Measurements from ENCODE around the gene PRUNE1.

DNA sequence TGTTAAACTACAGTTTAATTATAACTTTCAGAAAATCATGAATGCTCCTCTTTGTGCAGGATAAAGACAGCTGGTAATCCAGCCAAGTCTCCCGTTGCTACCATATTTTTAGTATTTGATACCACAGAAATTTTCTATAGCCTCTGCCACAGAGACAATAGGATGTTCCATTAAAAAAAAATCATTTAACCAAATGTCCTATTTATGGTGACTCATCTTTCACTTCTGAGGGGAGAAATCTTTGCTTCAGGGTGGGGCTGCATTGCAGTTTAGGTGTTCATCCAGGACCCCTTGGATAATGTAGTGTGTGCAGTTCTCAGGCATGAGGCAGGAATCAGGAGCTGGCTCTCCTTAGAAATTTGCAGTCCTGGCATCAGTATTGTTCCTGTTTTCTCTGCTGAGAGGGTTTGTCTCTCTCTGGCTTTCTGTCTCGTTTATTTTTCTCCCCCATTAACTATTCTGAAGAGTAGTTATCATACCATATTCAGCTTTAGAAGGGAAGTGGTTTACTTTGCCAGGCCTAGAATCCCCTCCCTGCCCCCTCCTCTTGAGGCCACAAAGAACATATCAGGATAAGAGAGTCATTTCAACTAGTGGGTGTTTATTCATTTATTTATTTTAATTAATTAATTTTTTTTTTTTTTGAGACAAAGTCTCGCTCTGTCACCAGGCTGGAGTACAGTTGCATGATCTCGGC lies 3.1 kb downstream of the PRUNE1 start:
- TF ChIP-seq CTCF (conservative IDR thresholded peaks at IDR 0.05) (no peak), EZH2 (IDR thresholded peaks at IDR 0.05; ENCODE audit: low read depth) (no peak)
